Heart left ventricle (tissue), 13 donors: Measurements from ENCODE around the gene HSPA12A.

Experiments used
- POLR2A ChIP-seq, 2 donors: fragments of 450-650 bp; IDR thresholded peaks; one replicate each; pipeline ENCODE4 v1.6.1; 2017; ENCODE audit warnings: antibody characterized with exemption in 2 of 2, mild to moderate bottlenecking in 2 of 2, moderate library complexity in 2 of 2
- TF ChIP-seq, protein P1 (sequence below), 12 donors: fragments of 200-600 bp; sonication (generic) in 4 of 12; IDR thresholded peaks; one replicate each; pipeline versions ENCODE4 v1.5.0 to v1.8.0; 2018 to 2022; ENCODE audit warnings: antibody characterized with exemption in 12 of 12, mild to moderate bottlenecking in 5 of 12
- donor health status: ischemic (EF 13 %, LVEDD 7.1; RV severe dilation, severe dysfunction).
- donor health status: DM: no; HTN: yes; CAD: no.
- donor health status: DM: no; HTN: no; CAD: no.
- donor health status: ischemic (EF 25% LVEDD 6.9; RV normal size, moderate dysfunction).
- donor health status: ischemic (EF 25% LVEDD 5.7; RV mildly dilated, moderate dysfunction).
- donor health status: ischemic (EF 35%, LVEDD 5.7; RV mildly dilated, moderate dysfunction).
- donor health status: nonischemic (EF 11% LVEDD 7.7; RV severe dilation, severe dysfunction).
- donor health status: DM: yes; HTN: yes; CAD: no.
- donor health status: PGD.
- donor health status: ischemic (EF 29% LVEDD 5.4; RV normal size, mild dysfunction).
- donor health status: nonischemic (EF 23%, LVEDD 6.1; RV moderate dilation, normal function).

DNA sequence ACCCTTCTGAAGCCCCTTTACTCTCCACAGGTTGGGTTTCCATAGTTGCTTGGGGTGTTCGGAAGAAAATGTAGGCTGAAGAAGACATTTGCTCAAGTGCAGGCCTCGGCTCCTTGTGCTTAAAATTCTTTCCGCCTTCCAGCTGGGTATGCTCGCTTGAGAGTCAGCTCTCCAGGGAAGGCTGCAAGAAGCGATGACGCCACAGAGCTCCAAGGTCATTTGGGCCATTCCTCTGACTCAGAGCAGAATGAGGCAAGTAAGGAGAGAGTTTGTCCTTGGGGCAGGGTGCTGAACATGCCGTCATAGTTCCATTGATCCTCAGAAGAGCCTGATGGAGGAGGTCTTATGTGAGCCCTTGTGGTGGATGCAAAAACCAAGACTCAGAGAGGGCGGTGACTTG, 27.4 kb upstream of the HSPA12A start:
- TF ChIP-seq POLR2A (IDR thresholded peaks at IDR 0.05) = no peak
- TF ChIP-seq, protein P1, sequence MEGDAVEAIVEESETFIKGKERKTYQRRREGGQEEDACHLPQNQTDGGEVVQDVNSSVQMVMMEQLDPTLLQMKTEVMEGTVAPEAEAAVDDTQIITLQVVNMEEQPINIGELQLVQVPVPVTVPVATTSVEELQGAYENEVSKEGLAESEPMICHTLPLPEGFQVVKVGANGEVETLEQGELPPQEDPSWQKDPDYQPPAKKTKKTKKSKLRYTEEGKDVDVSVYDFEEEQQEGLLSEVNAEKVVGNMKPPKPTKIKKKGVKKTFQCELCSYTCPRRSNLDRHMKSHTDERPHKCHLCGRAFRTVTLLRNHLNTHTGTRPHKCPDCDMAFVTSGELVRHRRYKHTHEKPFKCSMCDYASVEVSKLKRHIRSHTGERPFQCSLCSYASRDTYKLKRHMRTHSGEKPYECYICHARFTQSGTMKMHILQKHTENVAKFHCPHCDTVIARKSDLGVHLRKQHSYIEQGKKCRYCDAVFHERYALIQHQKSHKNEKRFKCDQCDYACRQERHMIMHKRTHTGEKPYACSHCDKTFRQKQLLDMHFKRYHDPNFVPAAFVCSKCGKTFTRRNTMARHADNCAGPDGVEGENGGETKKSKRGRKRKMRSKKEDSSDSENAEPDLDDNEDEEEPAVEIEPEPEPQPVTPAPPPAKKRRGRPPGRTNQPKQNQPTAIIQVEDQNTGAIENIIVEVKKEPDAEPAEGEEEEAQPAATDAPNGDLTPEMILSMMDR (IDR thresholded peaks at IDR 0.05) = no peak
